ENCODE measurements around the gene SMYD1.
"Not testable (repeated sequence)": the region's sequence is repeated elsewhere in the genome, so short reads cannot be mapped to it uniquely, and the experiment has no call there.

The SMYD1 gene

GRCh38 chr2:88027697-88028389 is 39.8 kb upstream of the SMYD1 start:
- CTCF ChIA-PET, result no interaction called here
- POLR2A ChIA-PET, result interaction anchor here (1.1 kb wide), 1 partner anchor 27 kb away, joined by 3 read pairs; no protein-coding TSS in a partner anchor
- no peak for TF ChIP-seq HDGF (IDR thresholded peaks at IDR 0.05; ENCODE audit: borderline replicate concordance)
- no peak for TF ChIP-seq ARNT (IDR thresholded peaks at IDR 0.05)
- no peak for TF ChIP-seq CTBP1 (IDR thresholded peaks at IDR 0.05; ENCODE audit: borderline replicate concordance)
- DNase-seq (ENCODE audit: extremely low spot score), result no peak

GRCh38 chr2:88028931-88029330 is 38.7 kb upstream of the SMYD1 start:
- DNase-seq (ENCODE audit: extremely low spot score), result no peak
- TF ChIP-seq ZNF384 (IDR thresholded peaks at IDR 0.05) (no peak), NFRKB (IDR thresholded peaks at IDR 0.05) (no peak), HDGF (IDR thresholded peaks at IDR 0.05; ENCODE audit: borderline replicate concordance) (no peak), SP1 (IDR thresholded peaks at IDR 0.05) (no peak), ELF4 (IDR thresholded peaks at IDR 0.05) (no peak)
- ChIA-PET CTCF (interaction anchor here (0.6 to 1.0 kb wide), 2 partner anchors 9 to 16 kb away, joined by 3 to 5 read pairs; no protein-coding TSS in a partner anchor), POLR2A (interaction anchor here (1.1 kb wide), 1 partner anchor 26 kb away, joined by 3 read pairs; no protein-coding TSS in a partner anchor)

- DNase-seq (ENCODE audit: extremely low spot score), result no peak
- TF ChIP-seq BHLHE40 (IDR thresholded peaks at IDR 0.05; ENCODE audit: borderline replicate concordance), result no peak
- TF ChIP-seq HDGF (IDR thresholded peaks at IDR 0.05; ENCODE audit: borderline replicate concordance), result no peak
- POLR2A ChIA-PET, result no interaction called here
- CTCF ChIA-PET, result no interaction called here
Measured at GRCh38 chr2:88032070-88032702, 35.4 kb upstream of the SMYD1 start.

GRCh38 chr2:88036182-88036581 is 31.4 kb upstream of the SMYD1 start:
- no peak for DNase-seq (ENCODE audit: extremely low spot score)
- TF ChIP-seq HDGF (IDR thresholded peaks at IDR 0.05; ENCODE audit: borderline replicate concordance), result no peak
- TF ChIP-seq SUZ12 (IDR thresholded peaks at IDR 0.05), result no peak
- ChIA-PET POLR2A (no interaction called here), CTCF (no interaction called here)

GRCh38 chr2:88036606-88037005 is 31.0 kb upstream of the SMYD1 start:
- no peak for DNase-seq (ENCODE audit: extremely low spot score)
- ChIA-PET CTCF (no interaction called here), POLR2A (no interaction called here)
- no peak for TF ChIP-seq SUZ12 (IDR thresholded peaks at IDR 0.05)
- no peak for TF ChIP-seq FOXM1 (IDR thresholded peaks at IDR 0.05; ENCODE audit: borderline replicate concordance)
- no peak for TF ChIP-seq FOXK2 (IDR thresholded peaks at IDR 0.05)
- no peak for TF ChIP-seq L3MBTL2 (conservative IDR thresholded peaks at IDR 0.05)
- no peak for TF ChIP-seq PKNOX1 (IDR thresholded peaks at IDR 0.05)

GRCh38 chr2:88038263-88039105 is 29.1 kb upstream of the SMYD1 start:
- TF ChIP-seq FOXM1 (IDR thresholded peaks at IDR 0.05; ENCODE audit: borderline replicate concordance), result no peak
- no peak for TF ChIP-seq HDGF (IDR thresholded peaks at IDR 0.05; ENCODE audit: borderline replicate concordance)
- no peak for TF ChIP-seq BHLHE40 (IDR thresholded peaks at IDR 0.05; ENCODE audit: borderline replicate concordance)
- no peak for TF ChIP-seq ELF4 (IDR thresholded peaks at IDR 0.05)
- no peak for TF ChIP-seq SP1 (IDR thresholded peaks at IDR 0.05)
- no peak for TF ChIP-seq SUZ12 (IDR thresholded peaks at IDR 0.05)
- no peak for TF ChIP-seq TARDBP (IDR thresholded peaks at IDR 0.05)
- no peak for TF ChIP-seq ZNF384 (IDR thresholded peaks at IDR 0.05)
- TF ChIP-seq L3MBTL2 (conservative IDR thresholded peaks at IDR 0.05), result no peak
- no peak for TF ChIP-seq LEF1 (IDR thresholded peaks at IDR 0.05; ENCODE audit: borderline replicate concordance)
- TF ChIP-seq CTBP1 (IDR thresholded peaks at IDR 0.05; ENCODE audit: borderline replicate concordance), result no peak
- no peak for TF ChIP-seq PKNOX1 (IDR thresholded peaks at IDR 0.05)
- no peak for TF ChIP-seq FOXA1 (IDR thresholded peaks at IDR 0.05)
- CTCF ChIA-PET, result interaction anchor here (1.0 to 1.1 kb wide), 2 partner anchors 10 to 153 kb away, joined by 4 to 5 read pairs; no protein-coding TSS in a partner anchor
- POLR2A ChIA-PET, result no interaction called here
- no peak for DNase-seq (ENCODE audit: extremely low spot score)

- DNase-seq (ENCODE audit: extremely low spot score), result no peak
- POLR2A ChIA-PET, result no interaction called here
- no peak for TF ChIP-seq SP1 (IDR thresholded peaks at IDR 0.05)
- TF ChIP-seq HDGF (IDR thresholded peaks at IDR 0.05; ENCODE audit: borderline replicate concordance), result no peak
- TF ChIP-seq L3MBTL2 (conservative IDR thresholded peaks at IDR 0.05), result no peak
- no peak for TF ChIP-seq TARDBP (IDR thresholded peaks at IDR 0.05)
- TF ChIP-seq FOXA1 (IDR thresholded peaks at IDR 0.05), result no peak
- no peak for TF ChIP-seq ZNF384 (IDR thresholded peaks at IDR 0.05)
- TF ChIP-seq ARNT (IDR thresholded peaks at IDR 0.05), result no peak
- TF ChIP-seq FOXK2 (IDR thresholded peaks at IDR 0.05), result no peak
- no peak for TF ChIP-seq LEF1 (IDR thresholded peaks at IDR 0.05; ENCODE audit: borderline replicate concordance)
- TF ChIP-seq CTBP1 (IDR thresholded peaks at IDR 0.05; ENCODE audit: borderline replicate concordance), result no peak
- no peak for TF ChIP-seq BHLHE40 (IDR thresholded peaks at IDR 0.05; ENCODE audit: borderline replicate concordance)
- no peak for TF ChIP-seq ELF4 (IDR thresholded peaks at IDR 0.05)
- TF ChIP-seq FOXM1 (IDR thresholded peaks at IDR 0.05; ENCODE audit: borderline replicate concordance), result no peak
- TF ChIP-seq SUZ12 (IDR thresholded peaks at IDR 0.05), result no peak
- TF ChIP-seq PKNOX1 (IDR thresholded peaks at IDR 0.05), result no peak
- no peak for TF ChIP-seq NFRKB (IDR thresholded peaks at IDR 0.05)
- CTCF ChIA-PET, result interaction anchor here (0.7 to 1.3 kb wide), 2 partner anchors 15 to 18 kb away, joined by 3 to 7 read pairs; no protein-coding TSS in a partner anchor
Measured at GRCh38 chr2:88042476-88042875, 25.1 kb upstream of the SMYD1 start.

- DNase-seq (ENCODE audit: extremely low spot score), result not testable (repeated sequence)
- POLR2A ChIA-PET, result interaction anchor here (1.3 kb wide), 1 partner anchor 9 kb away, joined by 3 read pairs; no protein-coding TSS in a partner anchor
- CTCF ChIA-PET, result interaction anchor here (0.7 kb wide), 1 partner anchor 17 kb away, joined by 3 read pairs; no protein-coding TSS in a partner anchor
Measured at GRCh38 chr2:88045561-88045960, 22.1 kb upstream of the SMYD1 start.
